ENCODE measurements around the gene ELP4.

GRCh38 chr11:31764261-31764660 is 254.7 kb downstream of the ELP4 start:
- TF ChIP-seq, protein P1, sequence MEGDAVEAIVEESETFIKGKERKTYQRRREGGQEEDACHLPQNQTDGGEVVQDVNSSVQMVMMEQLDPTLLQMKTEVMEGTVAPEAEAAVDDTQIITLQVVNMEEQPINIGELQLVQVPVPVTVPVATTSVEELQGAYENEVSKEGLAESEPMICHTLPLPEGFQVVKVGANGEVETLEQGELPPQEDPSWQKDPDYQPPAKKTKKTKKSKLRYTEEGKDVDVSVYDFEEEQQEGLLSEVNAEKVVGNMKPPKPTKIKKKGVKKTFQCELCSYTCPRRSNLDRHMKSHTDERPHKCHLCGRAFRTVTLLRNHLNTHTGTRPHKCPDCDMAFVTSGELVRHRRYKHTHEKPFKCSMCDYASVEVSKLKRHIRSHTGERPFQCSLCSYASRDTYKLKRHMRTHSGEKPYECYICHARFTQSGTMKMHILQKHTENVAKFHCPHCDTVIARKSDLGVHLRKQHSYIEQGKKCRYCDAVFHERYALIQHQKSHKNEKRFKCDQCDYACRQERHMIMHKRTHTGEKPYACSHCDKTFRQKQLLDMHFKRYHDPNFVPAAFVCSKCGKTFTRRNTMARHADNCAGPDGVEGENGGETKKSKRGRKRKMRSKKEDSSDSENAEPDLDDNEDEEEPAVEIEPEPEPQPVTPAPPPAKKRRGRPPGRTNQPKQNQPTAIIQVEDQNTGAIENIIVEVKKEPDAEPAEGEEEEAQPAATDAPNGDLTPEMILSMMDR (IDR thresholded peaks at IDR 0.05): no peak
- TF ChIP-seq POLR2A (IDR thresholded peaks at IDR 0.05) (no peak), POLR2AphosphoS5 (IDR thresholded peaks at IDR 0.05) (no peak)
